Effector CD4-positive, alpha-beta T cell (primary cell): ENCODE measurements around the gene SYT10.
"Not testable (repeated sequence)": the region's sequence is repeated elsewhere in the genome, so short reads cannot be mapped to it uniquely, and the experiment has no call there.

Experiments used
- DNase-seq: peaks from one replicate; pipeline ENCODE4 v3.0.0-alpha.2; 2020

The SYT10 gene

DNA sequence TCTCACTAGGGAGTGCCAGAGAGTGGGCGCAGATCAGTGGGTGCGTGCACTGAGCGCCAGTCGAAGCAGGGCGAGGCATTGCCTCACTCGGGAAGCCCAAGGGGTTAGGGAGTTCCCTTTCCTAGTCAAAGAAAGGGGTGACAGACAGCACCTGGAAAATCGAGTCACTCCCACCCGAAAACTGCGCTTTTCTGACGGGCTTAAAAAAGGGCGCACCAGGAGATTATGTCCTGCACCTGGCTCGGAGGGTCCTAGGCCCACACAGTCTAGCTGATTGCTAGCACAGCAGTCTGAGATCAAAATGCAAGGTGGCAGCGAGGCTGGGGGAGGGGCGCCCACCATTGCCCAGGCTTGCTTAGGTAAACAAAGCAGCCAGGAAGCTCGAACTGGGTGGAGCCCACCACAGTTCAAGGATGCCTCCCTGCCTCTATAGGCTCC is 107.6 kb downstream of the SYT10 start:
- not testable (repeated sequence) for DNase-seq

DNA sequence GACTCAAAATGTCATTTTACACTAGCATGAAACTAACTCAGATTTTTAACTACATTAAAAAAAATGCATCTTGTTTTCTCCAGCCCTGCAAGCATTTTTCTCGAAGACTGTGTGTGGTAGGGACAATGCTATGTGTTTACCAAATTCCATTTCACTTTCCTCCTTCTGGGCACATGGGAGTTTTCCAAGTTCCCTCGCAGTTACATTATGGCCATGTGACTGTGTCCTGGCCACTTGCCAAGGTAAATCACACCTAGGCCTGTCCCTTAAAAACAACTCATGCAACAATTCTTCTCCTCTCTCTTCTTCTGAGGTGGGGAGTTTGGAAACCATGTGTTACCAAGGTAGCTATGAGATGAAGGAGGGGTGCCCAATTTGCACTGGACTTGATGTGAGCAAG is 108.7 kb downstream of the SYT10 start:
- DNase-seq: no peak
